DMS 273 treated with DMSO at 0.1 percent for 48 hours (cell line): ENCODE measurements around the gene CIB2.
A peak's percentile ranks its signal among the peaks of the same experiment; 100 is the strongest.

Experiments used
- DNase-seq: peaks from one replicate; lab custom pipeline; 2025; lab: John Stamatoyannopoulos, UW

Gene CIB2

DNA sequence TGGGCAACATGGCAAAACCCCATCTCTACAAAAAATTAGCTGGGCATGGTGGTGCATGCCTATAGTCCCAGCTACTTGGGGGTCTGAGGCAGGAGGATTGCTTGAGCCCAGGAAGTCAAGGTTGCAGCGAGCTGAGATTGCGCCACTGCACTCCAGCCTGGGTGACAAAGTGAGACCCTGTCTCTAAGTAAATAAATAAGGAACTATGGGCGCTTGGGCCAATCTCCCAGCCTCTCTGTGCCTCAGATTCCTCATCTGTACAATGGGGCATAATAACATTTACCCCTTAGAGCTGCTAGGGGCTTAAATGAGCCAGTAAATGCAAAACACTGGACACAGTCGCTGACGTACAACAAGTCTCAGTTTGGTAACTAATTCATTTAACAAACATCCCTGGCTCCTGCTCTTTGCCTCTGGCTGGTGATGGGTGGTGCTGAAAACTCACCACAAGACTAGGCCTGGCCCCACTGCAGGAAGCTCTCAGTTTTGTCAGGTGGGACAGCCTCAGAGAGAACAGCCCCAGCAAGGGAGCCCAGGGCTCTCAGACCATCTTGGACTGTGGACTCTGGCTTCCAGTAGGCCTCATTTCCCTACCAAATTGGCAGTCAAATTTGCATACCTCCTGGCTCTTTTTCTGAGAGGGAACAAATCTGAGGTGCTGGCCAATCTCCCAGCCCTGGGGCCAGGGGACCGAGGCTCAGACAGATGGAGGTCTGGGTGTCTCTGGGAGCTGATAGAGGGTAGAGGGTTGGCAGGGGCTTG, 47.4 kb downstream of the CIB2 start:
- no peak for DNase-seq

GRCh38 chr15:78083186-78083585, 48.1 kb downstream of the CIB2 start:
- no peak for DNase-seq

DNA sequence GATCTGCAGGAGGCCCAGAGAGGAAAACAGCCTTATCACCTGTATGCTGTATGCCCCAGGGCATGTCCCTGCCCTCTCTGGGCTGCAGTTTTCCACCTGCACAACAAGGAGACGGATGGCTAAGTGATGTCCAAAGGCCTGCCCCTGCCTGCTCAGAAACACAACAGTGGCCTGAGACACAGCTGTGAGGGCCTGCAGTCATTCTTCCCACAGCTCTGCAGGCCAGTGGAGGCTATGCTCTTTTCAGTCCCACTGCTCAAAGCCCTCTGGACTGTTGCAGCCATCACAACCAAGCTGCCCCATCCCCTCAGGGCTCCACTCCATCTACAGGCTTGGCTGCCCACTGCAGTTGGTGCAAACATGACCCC, 48.5 kb downstream of the CIB2 start:
- DNase-seq = no peak

GRCh38 chr15:78082106-78082742, 49.0 kb downstream of the CIB2 start:
- DNase-seq = no peak

GRCh38 chr15:78080088-78080460, 51.2 kb downstream of the CIB2 start:
- DNase-seq = no peak

GRCh38 chr15:78079298-78080087, 51.8 kb downstream of the CIB2 start:
- DNase-seq = no peak

DNA sequence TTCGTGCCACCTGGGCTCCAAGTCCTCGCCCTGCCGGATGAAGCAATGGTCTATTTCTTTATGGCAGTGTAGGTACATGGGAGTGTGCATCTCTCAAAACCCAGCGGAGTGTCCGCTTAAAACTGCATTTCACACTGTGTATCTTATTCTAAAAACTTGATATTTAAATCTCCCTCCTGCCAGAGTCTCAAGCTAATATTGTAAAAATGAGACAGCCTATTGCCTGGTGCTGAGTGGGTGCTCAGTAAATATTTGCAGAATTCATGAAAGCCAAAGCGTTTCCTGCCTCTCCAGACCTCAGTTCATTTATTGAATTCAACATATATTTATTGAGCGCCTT, 53.4 kb downstream of the CIB2 start:
- DNase-seq = no peak

- DNase-seq = no peak
Measured at GRCh38 chr15:78077053-78077870, 54.0 kb downstream of the CIB2 start, which contains the start of gene TBC1D2B. TSS of gene TBC1D2B (minus strand) at chr15:78077711. CDS start at chr15:78077652, 59 bp downstream.

DNA sequence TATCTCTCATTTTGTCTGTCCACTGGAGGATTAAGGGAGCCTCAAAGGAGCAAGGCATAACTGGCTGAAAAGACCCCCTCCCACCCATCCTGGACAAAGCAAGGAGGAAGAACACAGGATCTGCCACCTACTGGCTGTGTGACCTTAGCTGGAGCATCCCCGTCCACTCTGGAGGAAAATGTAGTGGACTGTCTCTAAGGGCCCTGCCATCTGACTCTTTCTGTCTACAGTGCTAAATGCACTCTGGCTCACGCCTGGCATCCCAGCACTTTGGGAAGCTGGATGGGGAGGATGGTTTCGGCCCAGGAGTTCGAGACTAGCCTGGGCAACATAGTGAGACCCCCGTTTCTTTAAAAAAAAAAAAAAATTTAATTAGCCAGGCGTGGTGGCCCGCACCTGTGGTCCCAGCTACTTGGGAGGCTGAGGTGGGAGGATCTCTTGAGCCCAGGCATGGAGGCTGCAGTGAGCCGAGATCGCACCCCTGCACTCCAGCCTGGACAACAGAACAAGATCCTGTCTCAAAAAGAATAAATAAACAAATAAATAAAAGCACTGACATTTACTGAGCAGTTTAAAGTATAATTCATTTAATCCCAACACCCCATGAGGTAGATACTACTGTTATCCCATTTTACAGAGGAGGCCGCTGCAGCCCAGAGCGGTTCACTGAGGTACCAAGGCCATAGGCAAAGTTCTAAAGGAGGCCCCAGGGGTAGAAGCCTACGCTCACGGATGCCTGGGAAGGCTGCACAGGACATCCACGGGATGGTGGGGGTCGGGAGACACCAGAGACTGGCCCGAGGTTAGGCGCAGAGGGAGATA, 54.8 kb downstream of the CIB2 start:
- no peak for DNase-seq

GRCh38 chr15:78075490-78076230, 55.6 kb downstream of the CIB2 start:
- peak; percentile 45 for DNase-seq

GRCh38 chr15:78073046-78073787, 58.0 kb downstream of the CIB2 start:
- DNase-seq = no peak

DNA sequence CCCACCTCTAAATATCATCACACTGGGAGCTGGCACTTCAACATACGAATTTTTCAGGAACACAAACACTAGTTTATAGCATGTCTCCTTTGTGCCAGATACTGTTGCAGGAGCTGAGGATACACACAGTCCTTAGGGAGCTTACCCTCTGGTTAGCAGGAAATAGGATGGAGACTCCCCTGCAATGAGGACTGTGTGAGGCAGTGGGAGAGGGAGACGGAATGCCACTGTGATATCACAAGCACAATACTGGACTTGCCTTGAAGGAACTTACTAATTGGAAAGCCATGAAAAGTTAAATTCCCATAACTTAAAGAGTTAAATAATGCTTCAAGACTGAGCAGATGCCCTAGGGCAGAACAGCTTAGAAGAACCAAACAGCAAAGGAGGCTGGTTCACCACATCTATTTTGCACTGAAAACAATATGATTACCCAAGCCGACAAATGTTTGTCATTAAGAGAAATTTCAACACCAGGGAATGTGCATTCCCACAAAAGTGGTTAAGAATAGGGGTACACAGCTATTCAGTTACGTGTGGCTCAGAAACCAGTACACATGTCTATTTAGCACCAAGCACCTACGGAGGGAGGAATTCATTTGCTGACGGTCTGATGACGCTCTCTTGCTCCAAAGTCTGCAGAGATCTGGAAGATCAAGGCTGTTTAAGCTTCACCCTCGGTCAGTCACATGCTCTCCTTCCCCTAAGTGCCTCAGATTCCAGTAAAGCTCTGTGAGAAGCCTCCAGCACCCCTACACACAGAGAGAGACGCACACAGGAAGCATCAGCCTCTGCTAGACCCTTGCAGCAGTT, 59.0 kb downstream of the CIB2 start:
- DNase-seq = no peak

DNA sequence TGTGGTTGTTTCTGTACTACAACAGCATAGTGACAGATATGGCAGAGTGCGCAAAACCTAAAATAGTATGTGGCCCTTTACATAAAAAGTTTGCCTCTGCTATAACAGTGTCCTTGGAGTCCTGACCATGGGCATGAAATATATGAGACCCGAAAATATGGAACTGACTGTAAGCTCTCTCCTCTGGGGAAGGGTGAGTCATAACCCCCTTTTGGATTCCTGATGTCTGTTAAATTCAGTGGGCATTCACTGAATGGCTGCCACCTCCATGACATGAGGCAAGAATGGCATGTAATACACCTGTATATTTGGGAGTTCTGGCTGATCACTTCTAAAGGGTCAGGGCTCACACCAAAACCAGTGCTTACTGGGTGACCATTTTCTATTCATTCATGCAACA, 59.9 kb downstream of the CIB2 start:
- no peak for DNase-seq

GRCh38 chr15:78070049-78070700, 61.1 kb downstream of the CIB2 start:
- no peak for DNase-seq

DNA sequence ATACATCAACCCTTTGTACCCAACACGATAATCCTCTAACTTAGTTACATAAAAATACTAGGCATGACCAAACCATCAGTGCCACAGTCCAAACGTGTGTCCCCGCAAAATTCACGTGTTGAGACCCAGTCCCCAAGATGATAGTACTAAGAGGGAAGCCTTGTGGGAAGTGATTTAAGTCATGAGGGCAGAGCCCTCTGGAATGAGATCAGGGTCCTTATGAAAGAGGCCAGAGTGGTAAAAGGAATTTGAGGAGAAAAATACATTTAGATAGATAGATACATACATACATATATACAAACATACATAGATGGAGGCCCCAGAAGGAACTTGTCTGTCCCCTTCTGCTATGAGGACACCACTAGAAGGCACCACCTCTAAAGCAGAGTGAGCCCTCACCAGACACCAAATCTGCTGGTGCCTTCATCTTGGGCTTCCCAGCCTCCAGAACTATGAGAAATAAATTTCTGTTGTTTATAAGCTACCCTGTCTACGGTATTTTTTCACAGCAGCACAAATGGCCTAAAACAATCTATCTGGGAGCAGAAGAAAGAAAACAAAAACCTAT, 61.7 kb downstream of the CIB2 start:
- no peak for DNase-seq

DNA sequence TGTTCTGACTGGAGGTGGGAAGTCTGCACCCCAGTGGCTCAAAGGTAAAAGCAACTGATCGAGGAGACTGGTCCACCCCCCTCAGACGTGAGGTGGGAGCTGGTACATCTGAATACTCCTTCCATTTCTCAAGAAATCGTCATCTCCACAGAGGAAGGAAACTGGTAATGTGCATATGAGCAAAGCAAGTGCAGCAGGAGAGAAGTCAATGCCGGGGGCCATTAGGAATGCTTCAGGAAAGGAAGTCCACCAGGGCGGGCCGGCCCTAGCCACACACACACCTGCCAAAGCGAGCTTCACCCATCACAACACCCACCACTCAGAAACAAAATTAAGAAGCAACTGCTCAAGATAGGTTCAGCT, 62.2 kb downstream of the CIB2 start:
- no peak for DNase-seq

DNA sequence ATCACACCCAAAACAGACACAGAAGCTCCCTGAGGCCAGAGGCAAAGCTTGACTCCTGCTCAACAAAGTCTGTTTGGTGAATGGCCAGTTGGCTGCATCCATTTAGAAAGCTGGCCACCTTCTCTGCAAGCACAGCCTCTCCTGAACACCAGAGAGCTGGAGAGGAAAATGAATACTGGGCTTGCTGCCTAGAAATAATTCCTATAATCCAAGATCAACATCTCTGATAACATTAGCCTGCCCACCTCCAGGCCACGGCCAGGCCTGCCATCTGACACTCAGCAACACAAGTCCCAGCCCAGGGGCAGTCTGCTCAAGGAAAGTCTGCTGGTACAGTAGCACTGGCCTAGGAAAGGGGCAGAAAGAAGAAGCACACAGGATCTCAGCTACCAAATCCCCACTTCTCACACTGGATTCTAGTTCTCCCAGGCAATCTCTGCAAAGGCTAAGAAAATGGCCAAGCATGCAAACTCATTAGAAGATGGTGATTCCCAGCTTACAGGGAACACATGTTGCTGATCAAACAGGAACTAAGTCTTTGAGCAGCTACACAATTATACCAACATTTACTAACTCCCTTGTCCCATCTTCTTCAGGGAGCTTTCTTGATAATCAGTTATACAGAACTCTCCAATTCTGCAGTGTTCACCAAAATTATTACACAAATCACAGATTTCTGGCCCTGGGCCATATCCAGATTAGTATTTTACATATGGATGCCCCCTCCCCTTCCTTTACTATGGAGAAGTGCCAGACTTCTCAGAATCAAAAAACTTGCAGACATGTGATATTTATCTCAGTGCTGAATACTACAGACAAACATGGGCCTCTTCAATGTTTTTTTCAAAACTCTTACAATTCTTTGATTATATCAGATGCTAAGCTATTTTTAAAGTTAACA, 63.7 kb downstream of the CIB2 start:
- DNase-seq = peak; percentile 90
